Spleen (tissue), 13 donors: Measurements from ENCODE around the gene SELENOW. TPM values are rescaled to one million over a fixed set of nuclear protein-coding genes. Genes with fewer than 3 reads are reported as not detected.
A peak's percentile ranks its signal among the peaks of the same experiment; 100 is the strongest.

ENCODE experiments used
- DNase-seq: peaks from one replicate; pipeline ENCODE4 v3.0.0-alpha.2; 2020
- H3K27ac ChIP-seq, 8 donors: fragments of 200-600 bp; sonication (generic) in 7 of 8; 1 replicate in 4 of 8; 2 replicates in 4 of 8; pipeline versions ENCODE4 v1.5.0 to v1.8.0; 2016 to 2021; ENCODE audit warnings: inconsistent platforms in 4 of 8, mild to moderate bottlenecking in 4 of 8, moderate library complexity in 1 of 8
- H3K27me3 ChIP-seq, 7 donors: fragments of 200-600 bp; sonication (generic) in 6 of 7; replicated peaks in 1 of 7; 1 replicate in 4 of 7; 2 replicates in 3 of 7; pipeline versions ENCODE4 v1.5.0 to v1.8.0; 2016 to 2021; ENCODE audit warnings: inconsistent platforms in 3 of 7, mild to moderate bottlenecking in 1 of 7
- H3K36me3 ChIP-seq, 6 donors: fragments of 200-600 bp; sonication (generic) in 5 of 6; 1 replicate in 4 of 6; 2 replicates in 2 of 6; pipeline versions ENCODE4 v1.5.0 to v1.8.0; 2016 to 2021; ENCODE audit warnings: inconsistent platforms in 2 of 6
- H3K4me1 ChIP-seq, 6 donors: fragments of 200-600 bp; sonication (generic) in 5 of 6; 1 replicate in 3 of 6; 2 replicates in 3 of 6; pipeline versions ENCODE4 v1.5.0 to v1.8.0; 2016 to 2021; ENCODE audit warnings: inconsistent platforms in 3 of 6
- H3K4me3 ChIP-seq, 8 donors: fragments of 200-600 bp; sonication (generic) in 7 of 8; 1 replicate in 4 of 8; 2 replicates in 4 of 8; pipeline versions ENCODE4 v1.5.0 to v1.8.0; 2016 to 2021; ENCODE audit warnings: inconsistent platforms in 4 of 8, mild to moderate bottlenecking in 4 of 8, moderate library complexity in 2 of 8
- H3K9me3 ChIP-seq, 8 donors: fragments of 200-600 bp; sonication (generic) in 7 of 8; 1 replicate in 4 of 8; 2 replicates in 4 of 8; pipeline versions ENCODE4 v1.5.0 to v1.8.0; 2016 to 2021; ENCODE audit warnings: inconsistent platforms in 4 of 8
- POLR2A ChIP-seq, 3 donors: fragments of 450-650 bp; IDR thresholded peaks; one replicate each; pipeline ENCODE4 v1.5.1; 2017; ENCODE audit warnings: antibody characterized with exemption in 3 of 3, mild to moderate bottlenecking in 1 of 3
- POLR2AphosphoS5 ChIP-seq, 3 donors: sonication (generic); formaldehyde crosslinking; IDR thresholded peaks; one replicate each; pipeline ENCODE4 v1.5.1; 2017; ENCODE audit warnings: antibody characterized with exemption in 3 of 3
- WGBS, 5 donors: extraction: QIAGEN DNeasy Blood & Tissue Kit in 3 of 5; methylation state at CpG; one replicate each; pipeline versions ENCODE4 v1.1.5 to v1.1.7; 2013 to 2018; 5-methylcytosine and 5-hydroxymethylcytosine counted together
- intact Hi-C: fragments of 100-400 bp; cut with DNase I; formaldehyde crosslinking; loops from one replicate; pipeline ENCODE4 v1.15.0; 2023; ENCODE audit warnings: low total_unique reads
- long read RNA-seq, 2 donors: transcript quantifications; one replicate each; lab custom pipeline, GENCODE V29; 2026
- polyA plus RNA-seq, 3 donors: library from polyadenylated mRNA; stranded (reverse); fragments of 200-250 nt; gene quantifications; one replicate each; pipeline ENCODE4 v1.2.1, GENCODE V29; 2013
- total RNA-seq, 7 donors: library from RNA; depleted of rRNA in 3 of 7; stranded (reverse); fragments of >200 nt in 3 of 7; fragmentation: NEBNext Ultra II Directional in 4 of 7; extraction: Animal tissue kit (Norgen Biotek cat#: 25700) in 4 of 7; gene quantifications; one replicate each; pipeline versions ENCODE4 v1.1.0 to v1.2.1, GENCODE V29; 2016 to 2021
- TF ChIP-seq, protein P1 (sequence below), 11 experiments: fragments of 200-600 bp in 7 of 11; fragments of 450-650 bp in 4 of 11; sonication (generic) in 4 of 11; IDR thresholded peaks in 8 of 11; conservative IDR thresholded peaks in 3 of 11; 1 replicate in 7 of 11; 2 replicates in 4 of 11; pipeline versions ENCODE4 v1.4.0 to v1.8.0; 2016 to 2021; ENCODE audit warnings: antibody characterized with exemption in 11 of 11, inconsistent platforms in 4 of 11, mild to moderate bottlenecking in 1 of 11
- donor health status: healthy with polysubstance abuse.
- donor health status: DM: no; HTN: no; CAD: no; lungs with moderate emphysema.
- donor health status: DM: no; HTN: no; CAD: no.
- donor health status: Bipolar disorder and iron deficiency.
- donor health status: healthy.
- donor health status: DM: no; HTN: no; CAD: no.
- donor health status: DM: yes; HTN: yes; CAD: no.

The SELENOW gene
- 100 to 1,000 TPM; 137 to 455 (median 301) TPM for total RNA-seq
- polyA plus RNA-seq: 100 to 1,000 TPM; 270 to 592 (median 358) TPM
- long read RNA-seq, donor 1, transcript SELENOW-212 (6 exons, 888 nt): major isoform, 120 of 132 reads
- long read RNA-seq, donor 1, transcript SELENOW-215 (1 exons, 2,503 nt): minor isoform, 12 of 132 reads
- long read RNA-seq, donor 1, partial matches to known transcripts: 0 of 132 reads
- long read RNA-seq, donor 1, other reads (novel, unspliced or antisense): 0 of 132 reads
- long read RNA-seq, donor 2, transcript SELENOW-212 (6 exons, 888 nt): major isoform, 118 of 145 reads
- long read RNA-seq, donor 2, transcript SELENOW-215 (1 exons, 2,503 nt): minor isoform, 13 of 145 reads
- long read RNA-seq, donor 2, partial matches to known transcripts: 5 of 145 reads
- long read RNA-seq, donor 2, other reads (novel, unspliced or antisense): 0 of 145 reads

DNA sequence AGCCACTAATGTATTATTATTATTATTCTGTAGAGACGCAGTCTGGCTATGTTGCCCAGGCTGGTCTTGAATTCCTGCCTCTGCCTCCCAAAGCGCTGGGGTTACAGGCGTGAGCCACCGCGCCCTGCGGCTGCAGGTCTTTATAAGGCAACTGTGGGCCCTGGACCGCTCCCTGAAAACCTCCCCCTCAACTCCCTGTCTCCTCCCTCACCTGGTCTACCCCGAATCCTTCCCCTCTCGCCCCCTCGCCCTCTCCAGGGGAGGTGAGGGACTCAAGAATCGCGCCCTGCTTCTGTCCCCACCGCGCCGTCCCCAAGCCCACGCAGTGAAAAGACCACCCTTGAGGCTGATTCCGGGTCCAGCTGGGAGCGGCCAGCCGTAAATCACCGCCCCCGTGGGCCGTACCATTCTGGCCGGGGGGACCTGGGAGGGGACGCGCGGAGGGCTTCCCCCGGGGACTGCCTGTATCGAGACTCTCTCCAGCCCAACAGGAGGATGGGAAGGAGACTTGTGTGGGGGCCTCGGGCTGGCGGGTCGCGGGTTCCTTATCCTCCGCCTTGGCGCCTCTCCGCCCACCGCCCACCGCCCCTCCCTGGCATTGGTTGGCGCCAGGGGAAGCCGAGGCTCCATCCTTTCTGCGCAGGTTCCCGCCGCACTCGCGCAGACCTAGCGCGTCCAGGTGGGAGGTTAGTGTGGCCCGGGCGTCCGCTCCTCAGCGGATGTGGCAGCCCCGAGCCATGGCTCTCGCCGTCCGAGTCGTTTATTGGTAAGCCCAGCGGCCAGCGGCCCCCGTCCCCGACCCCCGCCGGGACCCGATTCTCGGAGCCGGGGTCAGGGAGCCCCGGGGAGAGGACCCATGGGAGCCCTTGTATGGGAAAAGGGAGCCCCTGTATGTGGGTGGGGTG, at the start of gene SELENOW:
Gene SELENOW (plus strand): TSS at position 655 of the 905 bp plus-strand sequence. CDS start 83 bp downstream, at position 738.
- peak within 1 kb of the TSS; percentile 92 to 99 (median 97) for H3K27ac ChIP-seq
- peak within 1 kb of the TSS; percentile 74 to 99 (median 85) for H3K4me3 ChIP-seq
- H3K9me3 ChIP-seq: no peaks in the 10 kb centered on the region
- H3K4me1 ChIP-seq: peaks cover 12 to 57% (median 41%) of the 10 kb centered on the region in 6 donors
- intact Hi-C loops: no loop called here
- DNase-seq: peak; percentile 93
- TF ChIP-seq, protein P1, sequence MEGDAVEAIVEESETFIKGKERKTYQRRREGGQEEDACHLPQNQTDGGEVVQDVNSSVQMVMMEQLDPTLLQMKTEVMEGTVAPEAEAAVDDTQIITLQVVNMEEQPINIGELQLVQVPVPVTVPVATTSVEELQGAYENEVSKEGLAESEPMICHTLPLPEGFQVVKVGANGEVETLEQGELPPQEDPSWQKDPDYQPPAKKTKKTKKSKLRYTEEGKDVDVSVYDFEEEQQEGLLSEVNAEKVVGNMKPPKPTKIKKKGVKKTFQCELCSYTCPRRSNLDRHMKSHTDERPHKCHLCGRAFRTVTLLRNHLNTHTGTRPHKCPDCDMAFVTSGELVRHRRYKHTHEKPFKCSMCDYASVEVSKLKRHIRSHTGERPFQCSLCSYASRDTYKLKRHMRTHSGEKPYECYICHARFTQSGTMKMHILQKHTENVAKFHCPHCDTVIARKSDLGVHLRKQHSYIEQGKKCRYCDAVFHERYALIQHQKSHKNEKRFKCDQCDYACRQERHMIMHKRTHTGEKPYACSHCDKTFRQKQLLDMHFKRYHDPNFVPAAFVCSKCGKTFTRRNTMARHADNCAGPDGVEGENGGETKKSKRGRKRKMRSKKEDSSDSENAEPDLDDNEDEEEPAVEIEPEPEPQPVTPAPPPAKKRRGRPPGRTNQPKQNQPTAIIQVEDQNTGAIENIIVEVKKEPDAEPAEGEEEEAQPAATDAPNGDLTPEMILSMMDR (IDR thresholded peaks at IDR 0.05 in 8 of 11, conservative IDR thresholded peaks at IDR 0.05 in 3 of 11): no peak
- TF ChIP-seq POLR2A (IDR thresholded peaks at IDR 0.05): peak in 2 of 3 donors; percentile 65 to 80
- TF ChIP-seq POLR2AphosphoS5 (IDR thresholded peaks at IDR 0.05): peak; percentile 98 to 99 (median 99)
- peaks cover 0 to 32% (median 11%) of the 10 kb centered on the region in 6 donors for H3K36me3 ChIP-seq
- no peaks in the 10 kb centered on the region for H3K27me3 ChIP-seq
- 0 to 2% (median 1%) methylated on average over 17 to 65 of the region's 65 CpGs for WGBS, 5 donors

DNA sequence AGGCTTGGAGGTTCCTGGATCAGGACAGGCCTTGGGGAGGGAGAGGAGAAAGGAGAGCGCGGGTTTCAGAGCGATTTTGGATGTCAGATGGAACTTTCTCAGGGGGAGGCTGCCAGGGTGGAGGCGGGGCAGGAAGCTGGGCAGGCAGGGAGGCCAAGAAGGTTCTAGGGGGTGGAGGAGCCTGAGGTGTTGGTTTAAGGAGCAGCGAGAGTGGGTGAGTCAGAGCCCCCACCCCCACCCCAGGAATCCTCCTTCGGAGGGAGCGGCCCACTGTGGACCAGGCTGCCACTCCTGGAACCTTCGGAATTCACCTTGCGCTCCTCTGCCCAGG, 49.1 kb upstream of the SELENOW start:
- H3K9me3 ChIP-seq: no peaks in the 10 kb centered on the region
- H3K27me3 ChIP-seq: peaks cover 0 to 29% (median 16%) of the 10 kb centered on the region in 7 donors
- H3K36me3 ChIP-seq: peaks cover 0 to 31% (median 3%) of the 10 kb centered on the region in 6 donors
- TF ChIP-seq, protein P1 (IDR thresholded peaks at IDR 0.05 in 8 of 11, conservative IDR thresholded peaks at IDR 0.05 in 3 of 11): no peak
- TF ChIP-seq POLR2A (IDR thresholded peaks at IDR 0.05) (no peak), POLR2AphosphoS5 (IDR thresholded peaks at IDR 0.05) (no peak)
- H3K27ac ChIP-seq: peak overlapping the region; percentile 35 to 81 (median 72)
- intact Hi-C loops: no loop called here
- peak overlapping the region in 2 of 8 donors; percentile 15 to 45 for H3K4me3 ChIP-seq
- WGBS, 5 donors: 7 to 15% (median 11%) methylated on average over 7 to 9 of the region's 9 CpGs
- DNase-seq: no peak
- H3K4me1 ChIP-seq: peaks cover 0 to 49% (median 25%) of the 10 kb centered on the region in 6 donors

DNA sequence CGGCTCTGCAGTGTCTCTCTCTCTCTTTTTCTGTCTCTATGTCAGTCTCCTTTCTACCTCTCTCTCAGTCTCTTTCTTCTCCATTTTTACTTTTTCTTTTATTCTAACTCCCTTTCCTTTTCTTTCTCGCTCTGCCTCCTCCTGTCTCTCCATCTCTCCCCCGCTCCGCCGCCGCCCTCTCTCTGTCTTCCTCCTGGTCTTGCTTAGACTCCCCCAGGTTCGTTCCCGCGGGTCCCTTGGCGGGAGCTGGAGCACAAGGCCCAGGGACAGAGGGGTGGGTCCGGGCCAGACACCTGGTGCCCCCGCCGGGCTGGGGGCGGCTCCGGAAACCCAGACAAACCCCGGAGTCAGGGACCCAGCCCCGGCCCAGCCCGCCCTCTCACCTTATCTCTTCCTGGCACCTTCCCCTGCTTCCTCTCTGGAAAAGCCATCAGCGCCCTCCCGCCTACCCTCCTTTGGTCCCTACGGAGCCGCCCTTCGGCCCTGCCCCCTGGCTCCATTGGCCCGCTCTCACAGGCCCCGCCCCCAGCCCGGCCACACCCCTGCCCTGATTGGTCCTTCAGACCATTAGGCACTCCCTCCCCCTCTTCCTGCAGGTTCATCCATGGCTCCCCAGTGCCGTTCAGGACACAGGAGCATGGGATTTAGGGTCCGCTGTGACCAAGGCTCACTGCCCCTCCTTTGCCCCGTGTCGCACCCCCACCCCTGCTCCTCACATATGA, 48.5 kb upstream of the SELENOW start:
- TF ChIP-seq, protein P1 (IDR thresholded peaks at IDR 0.05 in 8 of 11, conservative IDR thresholded peaks at IDR 0.05 in 3 of 11): no peak
- peak; percentile 67 to 87 (median 79) for TF ChIP-seq POLR2AphosphoS5 (IDR thresholded peaks at IDR 0.05)
- Histone ChIP-seq H3K27ac (peak overlapping the region; percentile 35 to 81 (median 72)), H3K36me3 (peaks cover 0 to 31% (median 3%) of the 10 kb centered on the region in 6 donors), H3K4me3 (peak overlapping the region in 2 of 8 donors; percentile 15 to 45), H3K9me3 (no peaks in the 10 kb centered on the region), H3K4me1 (peaks cover 0 to 49% (median 25%) of the 10 kb centered on the region in 6 donors), H3K27me3 (peaks cover 0 to 29% (median 16%) of the 10 kb centered on the region in 7 donors)
- intact Hi-C loops: no loop called here
- 9 to 17% (median 14%) methylated on average over 30 of the region's 30 CpGs for WGBS, 5 donors
- peak; percentile 83 for DNase-seq
